ENCODE measurements around the gene AP3S1.
A peak's percentile ranks its signal among the peaks of the same experiment; 100 is the strongest.

Gene AP3S1

GRCh38 chr5:115944501-115944900, 102.8 kb downstream of the AP3S1 start:
- no peak for DNase-seq (ENCODE audit: low read depth)
- TF ChIP-seq, protein P1, sequence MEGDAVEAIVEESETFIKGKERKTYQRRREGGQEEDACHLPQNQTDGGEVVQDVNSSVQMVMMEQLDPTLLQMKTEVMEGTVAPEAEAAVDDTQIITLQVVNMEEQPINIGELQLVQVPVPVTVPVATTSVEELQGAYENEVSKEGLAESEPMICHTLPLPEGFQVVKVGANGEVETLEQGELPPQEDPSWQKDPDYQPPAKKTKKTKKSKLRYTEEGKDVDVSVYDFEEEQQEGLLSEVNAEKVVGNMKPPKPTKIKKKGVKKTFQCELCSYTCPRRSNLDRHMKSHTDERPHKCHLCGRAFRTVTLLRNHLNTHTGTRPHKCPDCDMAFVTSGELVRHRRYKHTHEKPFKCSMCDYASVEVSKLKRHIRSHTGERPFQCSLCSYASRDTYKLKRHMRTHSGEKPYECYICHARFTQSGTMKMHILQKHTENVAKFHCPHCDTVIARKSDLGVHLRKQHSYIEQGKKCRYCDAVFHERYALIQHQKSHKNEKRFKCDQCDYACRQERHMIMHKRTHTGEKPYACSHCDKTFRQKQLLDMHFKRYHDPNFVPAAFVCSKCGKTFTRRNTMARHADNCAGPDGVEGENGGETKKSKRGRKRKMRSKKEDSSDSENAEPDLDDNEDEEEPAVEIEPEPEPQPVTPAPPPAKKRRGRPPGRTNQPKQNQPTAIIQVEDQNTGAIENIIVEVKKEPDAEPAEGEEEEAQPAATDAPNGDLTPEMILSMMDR (conservative IDR thresholded peaks at IDR 0.05; ENCODE audit: control insufficient read depth, insufficient read depth, low read depth, low read length) = no peak
- H3K4me3 ChIP-seq (ENCODE audit: control insufficient read depth, low read depth, low read length) = no peak overlapping the region

GRCh38 chr5:115946655-115947054, 104.9 kb downstream of the AP3S1 start:
- no peak overlapping the region for H3K4me3 ChIP-seq (ENCODE audit: control insufficient read depth, low read depth, low read length)
- peak; percentile 73 for DNase-seq (ENCODE audit: low read depth)
- TF ChIP-seq, protein P1 (conservative IDR thresholded peaks at IDR 0.05; ENCODE audit: control insufficient read depth, insufficient read depth, low read depth, low read length) = no peak

- no peak overlapping the region for H3K4me3 ChIP-seq (ENCODE audit: control insufficient read depth, low read depth, low read length)
- DNase-seq (ENCODE audit: low read depth) = peak; percentile 67
- TF ChIP-seq, protein P1 (conservative IDR thresholded peaks at IDR 0.05; ENCODE audit: control insufficient read depth, insufficient read depth, low read depth, low read length) = no peak
Measured at GRCh38 chr5:115947260-115947659, 105.5 kb downstream of the AP3S1 start.

GRCh38 chr5:115948091-115948534, 106.4 kb downstream of the AP3S1 start:
- TF ChIP-seq, protein P1 (conservative IDR thresholded peaks at IDR 0.05; ENCODE audit: control insufficient read depth, insufficient read depth, low read depth, low read length) = no peak
- DNase-seq (ENCODE audit: low read depth) = peak; percentile 87
- no peak overlapping the region for H3K4me3 ChIP-seq (ENCODE audit: control insufficient read depth, low read depth, low read length)

DNA sequence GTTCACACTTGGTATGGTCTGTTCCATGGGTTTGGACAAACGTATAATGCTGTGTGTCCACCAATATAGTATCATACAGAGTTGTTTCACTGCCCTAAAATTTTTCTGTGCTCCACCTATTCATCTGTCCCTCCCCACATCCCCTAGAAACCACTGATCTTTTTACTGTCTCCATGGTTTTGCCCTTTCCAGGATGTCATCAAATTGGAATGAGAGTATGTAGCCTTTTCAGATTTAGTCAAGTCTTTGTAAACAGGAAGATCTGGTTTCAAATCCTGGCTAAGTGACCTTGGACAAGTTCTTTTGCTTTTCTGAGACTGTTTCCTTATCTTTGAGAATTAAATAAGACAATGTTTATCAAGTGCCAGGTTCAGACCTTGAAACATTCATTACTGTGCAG, 107.4 kb downstream of the AP3S1 start:
- no peak overlapping the region for H3K4me3 ChIP-seq (ENCODE audit: control insufficient read depth, low read depth, low read length)
- peak; percentile 40 for DNase-seq (ENCODE audit: low read depth)
- TF ChIP-seq, protein P1 (conservative IDR thresholded peaks at IDR 0.05; ENCODE audit: control insufficient read depth, insufficient read depth, low read depth, low read length) = no peak

DNA sequence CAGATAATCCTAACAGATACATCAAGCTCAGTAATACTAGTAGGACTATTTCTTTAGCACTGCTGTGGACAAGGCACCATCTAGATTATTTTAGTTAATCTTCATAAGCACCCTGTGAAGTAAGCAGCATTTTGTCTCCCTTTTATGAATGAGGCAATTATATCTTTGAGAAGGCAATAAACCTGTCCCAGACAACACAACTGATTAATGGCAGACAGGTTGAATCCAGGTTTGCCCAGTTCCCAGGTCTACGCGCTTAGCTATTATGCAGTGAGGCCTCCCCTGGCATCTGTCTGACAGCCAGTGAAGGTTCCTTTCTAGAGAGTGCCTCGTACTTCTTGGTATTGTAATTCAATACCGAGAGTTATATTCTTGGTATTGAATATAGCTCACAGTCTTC, 110.9 kb downstream of the AP3S1 start:
- no peak overlapping the region for H3K4me3 ChIP-seq (ENCODE audit: control insufficient read depth, low read depth, low read length)
- TF ChIP-seq, protein P1 (conservative IDR thresholded peaks at IDR 0.05; ENCODE audit: control insufficient read depth, insufficient read depth, low read depth, low read length) = no peak
- DNase-seq (ENCODE audit: low read depth) = no peak

- DNase-seq (ENCODE audit: low read depth) = no peak
- TF ChIP-seq, protein P1 (conservative IDR thresholded peaks at IDR 0.05; ENCODE audit: control insufficient read depth, insufficient read depth, low read depth, low read length) = no peak
- H3K4me3 ChIP-seq (ENCODE audit: control insufficient read depth, low read depth, low read length) = no peak overlapping the region
Measured at GRCh38 chr5:115954144-115954543, 112.4 kb downstream of the AP3S1 start.

Data from fibroblast of mammary gland (primary cell).